ENCODE measurements around the gene STRIP1.

The STRIP1 gene, protein sequence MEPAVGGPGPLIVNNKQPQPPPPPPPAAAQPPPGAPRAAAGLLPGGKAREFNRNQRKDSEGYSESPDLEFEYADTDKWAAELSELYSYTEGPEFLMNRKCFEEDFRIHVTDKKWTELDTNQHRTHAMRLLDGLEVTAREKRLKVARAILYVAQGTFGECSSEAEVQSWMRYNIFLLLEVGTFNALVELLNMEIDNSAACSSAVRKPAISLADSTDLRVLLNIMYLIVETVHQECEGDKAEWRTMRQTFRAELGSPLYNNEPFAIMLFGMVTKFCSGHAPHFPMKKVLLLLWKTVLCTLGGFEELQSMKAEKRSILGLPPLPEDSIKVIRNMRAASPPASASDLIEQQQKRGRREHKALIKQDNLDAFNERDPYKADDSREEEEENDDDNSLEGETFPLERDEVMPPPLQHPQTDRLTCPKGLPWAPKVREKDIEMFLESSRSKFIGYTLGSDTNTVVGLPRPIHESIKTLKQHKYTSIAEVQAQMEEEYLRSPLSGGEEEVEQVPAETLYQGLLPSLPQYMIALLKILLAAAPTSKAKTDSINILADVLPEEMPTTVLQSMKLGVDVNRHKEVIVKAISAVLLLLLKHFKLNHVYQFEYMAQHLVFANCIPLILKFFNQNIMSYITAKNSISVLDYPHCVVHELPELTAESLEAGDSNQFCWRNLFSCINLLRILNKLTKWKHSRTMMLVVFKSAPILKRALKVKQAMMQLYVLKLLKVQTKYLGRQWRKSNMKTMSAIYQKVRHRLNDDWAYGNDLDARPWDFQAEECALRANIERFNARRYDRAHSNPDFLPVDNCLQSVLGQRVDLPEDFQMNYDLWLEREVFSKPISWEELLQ

DNA sequence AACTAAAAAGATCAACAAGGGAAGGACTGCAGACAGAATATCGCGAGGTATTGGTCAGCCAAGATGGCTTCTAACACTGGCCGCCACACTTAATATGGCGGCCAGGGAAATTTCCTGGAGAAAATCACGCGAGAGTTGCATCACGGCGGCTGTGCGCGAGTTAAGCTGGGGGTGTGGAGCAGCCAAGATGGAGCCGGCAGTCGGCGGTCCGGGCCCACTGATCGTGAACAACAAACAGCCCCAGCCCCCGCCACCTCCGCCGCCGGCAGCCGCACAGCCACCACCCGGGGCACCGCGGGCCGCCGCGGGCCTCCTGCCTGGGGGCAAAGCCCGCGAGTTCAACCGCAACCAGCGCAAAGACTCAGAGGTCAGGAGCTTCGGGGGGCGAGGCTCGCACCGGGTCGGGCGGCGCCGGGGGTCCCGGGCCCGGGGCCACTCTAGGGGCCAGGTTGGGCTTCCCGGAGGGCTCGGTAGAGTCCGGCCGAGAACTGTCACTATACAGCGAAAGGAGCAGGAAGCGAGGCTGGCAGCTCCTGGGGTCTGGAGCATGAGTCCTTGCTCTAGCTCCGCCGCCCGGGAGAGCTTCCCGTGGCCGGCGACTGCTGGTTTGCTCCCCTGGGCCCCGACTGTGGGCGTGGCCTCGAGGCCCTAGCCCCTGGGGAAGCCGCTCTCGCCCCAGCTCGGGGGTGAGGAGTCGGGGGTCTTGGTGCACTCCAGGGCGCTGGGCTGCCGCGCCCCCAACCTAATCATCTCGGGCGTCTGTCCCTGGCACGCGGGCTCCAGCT, at the start of gene STRIP1:
Gene STRIP1, plus strand, starts transcription at position 174 of the 785 bp plus-strand sequence. Its CDS starts 14 bp downstream, at position 188.
- DNase-seq (ENCODE audit: low read depth) = peak; percentile 85

DNA sequence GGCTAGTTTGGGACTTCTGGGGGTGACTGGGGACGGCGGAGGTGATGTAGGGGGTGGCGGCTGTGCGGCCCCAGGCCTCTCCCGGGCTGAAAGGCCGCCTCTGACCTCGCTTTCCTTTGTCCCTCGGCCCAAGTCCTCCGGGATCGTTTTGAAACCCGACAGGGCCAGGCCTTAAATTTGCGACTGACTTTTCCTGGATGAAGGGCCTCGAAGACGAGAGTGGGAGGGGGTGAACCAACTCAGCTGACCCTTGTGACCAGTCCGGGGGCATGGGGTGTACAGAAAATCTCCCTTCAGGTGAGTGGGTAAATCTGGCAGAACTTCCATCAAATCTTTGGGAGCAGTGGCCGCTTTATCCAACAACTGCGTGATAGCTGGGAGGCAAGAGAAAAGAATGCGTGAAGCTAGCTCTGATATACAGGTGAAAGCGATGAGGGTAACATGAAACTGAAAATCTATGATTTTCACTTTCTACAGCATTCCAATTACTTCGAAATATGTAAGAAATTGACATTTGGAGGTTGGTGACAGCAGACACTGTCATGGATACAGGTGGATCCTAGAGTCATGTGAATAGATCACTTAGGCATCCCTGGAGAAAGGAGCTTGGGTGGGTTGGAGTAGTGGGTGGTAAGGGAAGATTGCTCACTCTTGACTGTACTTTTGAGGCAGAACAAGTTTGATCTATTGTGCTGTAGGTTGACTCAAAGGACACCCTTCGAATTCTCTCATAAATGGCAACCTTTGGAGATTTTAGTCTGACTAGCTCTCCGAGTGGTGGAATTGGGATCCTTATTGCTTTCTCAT, 49.0 kb upstream of the STRIP1 start:
- no peak for DNase-seq (ENCODE audit: low read depth)

DNA sequence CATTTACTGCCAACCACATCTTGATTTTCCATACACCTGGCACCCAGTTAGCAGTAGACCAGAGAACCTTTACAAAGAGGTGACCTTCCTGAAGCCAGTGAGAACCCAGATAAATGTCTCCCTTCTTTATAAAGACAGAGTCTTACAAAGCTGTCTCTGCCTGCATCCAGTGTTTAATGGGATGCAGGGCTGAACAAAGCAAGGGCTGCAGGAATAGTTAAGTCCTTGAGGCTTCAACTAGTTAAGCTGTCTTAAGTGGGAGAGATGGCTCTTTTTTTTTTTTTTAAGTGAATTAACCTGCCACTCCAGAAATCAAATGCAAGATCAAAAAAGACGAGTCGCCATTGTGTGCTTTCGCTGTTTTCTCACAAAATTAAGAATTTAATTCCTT, 48.4 kb upstream of the STRIP1 start:
- DNase-seq (ENCODE audit: low read depth) = no peak

DNA sequence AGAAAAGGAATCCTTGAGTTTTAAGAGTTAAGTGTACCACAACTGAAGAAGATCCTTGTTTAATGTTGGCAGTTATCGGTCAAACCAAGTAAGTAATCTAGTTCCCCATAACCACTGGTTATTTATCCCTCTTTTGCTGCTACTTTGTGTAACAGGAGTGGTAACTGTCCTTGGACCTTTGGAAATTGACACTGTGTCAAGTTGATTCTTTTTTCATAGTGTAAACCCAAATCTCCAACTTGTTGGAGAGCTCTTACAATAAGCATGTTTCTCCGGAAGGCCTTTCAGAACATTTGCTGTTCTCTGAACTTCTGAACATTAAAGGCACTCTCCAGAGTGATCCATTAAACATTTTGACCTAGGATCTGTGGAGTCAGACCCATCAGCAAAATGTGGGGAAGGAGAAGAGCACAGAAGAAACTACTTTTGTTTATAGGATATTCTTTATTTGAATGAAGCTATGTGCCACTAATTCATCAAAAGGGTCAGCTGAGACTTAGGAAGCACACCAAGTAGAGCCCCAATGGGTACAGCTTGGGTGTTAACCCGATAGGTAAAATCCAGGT, 46.0 kb upstream of the STRIP1 start:
- no peak for DNase-seq (ENCODE audit: low read depth)

DNA sequence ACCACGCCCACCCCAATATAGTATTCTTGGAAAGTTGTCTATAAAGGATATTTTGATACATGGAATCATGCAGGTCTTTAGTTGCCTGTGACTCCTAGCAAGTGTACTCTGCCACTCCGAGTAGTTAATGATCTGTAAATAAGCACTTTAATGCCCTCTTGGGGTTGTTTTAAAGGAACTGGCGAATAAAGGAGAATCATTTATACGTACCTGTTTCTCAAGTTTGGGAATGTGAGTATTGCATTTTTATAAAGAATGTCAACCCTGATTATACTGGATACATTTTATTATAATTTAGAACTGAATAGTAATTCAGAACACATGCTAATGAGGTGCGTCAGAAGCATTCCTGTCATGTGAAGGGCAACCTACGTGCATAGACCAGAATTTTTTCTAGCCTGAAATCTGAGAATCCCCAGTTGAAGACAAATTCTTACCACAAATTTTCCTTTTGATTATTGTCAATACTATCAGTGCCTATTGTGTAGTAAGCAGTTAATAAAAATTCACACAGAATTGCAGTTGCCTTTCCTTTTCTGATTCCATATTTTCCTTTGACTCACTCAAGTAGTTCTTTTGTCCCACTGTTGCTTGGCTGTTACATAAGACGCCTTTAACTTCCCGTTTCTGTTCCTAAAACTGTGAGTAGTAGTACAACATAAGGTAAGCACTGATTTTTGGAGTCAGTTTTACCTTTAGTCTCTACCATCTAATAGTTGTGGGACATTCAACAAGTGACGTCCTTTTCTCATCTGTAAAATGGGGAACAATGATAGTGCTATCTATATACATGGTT, 44.7 kb upstream of the STRIP1 start:
- DNase-seq (ENCODE audit: low read depth) = no peak

DNA sequence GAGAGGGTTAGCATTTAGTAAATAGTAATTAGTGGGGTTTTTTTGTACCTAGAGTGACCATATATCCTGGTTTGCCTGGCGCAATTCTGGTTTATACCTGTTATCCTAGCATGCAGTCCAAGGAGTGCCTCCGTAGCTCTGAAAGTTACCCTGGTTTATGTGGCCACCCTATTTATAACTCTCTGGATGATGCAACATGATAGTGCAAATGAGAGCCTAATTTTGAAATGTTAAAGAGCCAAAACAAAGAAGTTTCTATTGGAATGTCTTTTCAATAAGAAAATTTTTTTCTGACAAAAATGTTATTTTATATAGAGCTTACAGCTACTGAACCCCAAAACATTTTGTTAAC, 44.1 kb upstream of the STRIP1 start:
- no peak for DNase-seq (ENCODE audit: low read depth)

DNA sequence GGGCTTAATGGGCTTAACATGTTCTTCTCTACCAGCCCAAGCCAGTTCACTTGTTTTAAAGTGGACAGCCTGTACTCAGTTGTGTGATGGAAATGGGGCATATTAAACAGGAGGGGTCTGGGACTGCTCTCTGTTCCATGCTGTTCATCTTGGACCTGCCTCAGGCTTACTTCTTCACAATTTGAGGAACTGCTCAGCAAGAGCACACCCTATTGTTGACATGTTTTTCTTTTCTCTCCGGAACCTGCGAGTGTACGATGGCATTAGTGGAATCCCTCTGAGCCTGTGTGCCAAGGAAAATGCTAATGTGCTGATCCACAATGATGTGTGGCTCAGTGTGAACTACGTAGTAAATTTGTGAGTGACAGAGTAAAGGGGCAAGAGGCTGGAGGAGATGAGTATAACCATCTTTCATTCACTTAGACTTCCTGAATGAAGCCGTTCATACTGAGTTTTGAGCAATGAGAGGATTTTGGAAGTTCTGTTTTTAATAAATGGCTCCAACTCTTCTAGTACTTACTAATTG, 43.0 kb upstream of the STRIP1 start:
- no peak for DNase-seq (ENCODE audit: low read depth)

DNA sequence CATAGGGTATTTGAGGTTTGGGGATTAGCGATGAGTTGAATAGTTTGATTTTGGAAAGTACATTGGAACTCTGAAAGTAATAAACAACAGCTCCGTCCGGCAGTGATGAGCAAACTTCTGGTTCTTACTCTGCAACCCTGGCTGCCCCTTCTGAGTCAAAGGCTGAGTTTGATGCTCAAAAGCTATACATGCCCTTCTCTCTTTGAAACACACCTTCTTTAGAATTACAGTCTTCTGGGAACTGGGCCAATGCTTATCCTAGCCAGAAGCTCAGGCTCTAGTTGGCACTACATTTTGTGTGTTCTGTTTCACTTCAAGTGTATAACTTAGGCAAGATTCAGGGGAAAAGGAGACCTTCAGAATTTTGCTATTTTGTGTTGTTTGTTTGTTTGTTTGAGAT, 40.5 kb upstream of the STRIP1 start:
- DNase-seq (ENCODE audit: low read depth) = no peak

DNA sequence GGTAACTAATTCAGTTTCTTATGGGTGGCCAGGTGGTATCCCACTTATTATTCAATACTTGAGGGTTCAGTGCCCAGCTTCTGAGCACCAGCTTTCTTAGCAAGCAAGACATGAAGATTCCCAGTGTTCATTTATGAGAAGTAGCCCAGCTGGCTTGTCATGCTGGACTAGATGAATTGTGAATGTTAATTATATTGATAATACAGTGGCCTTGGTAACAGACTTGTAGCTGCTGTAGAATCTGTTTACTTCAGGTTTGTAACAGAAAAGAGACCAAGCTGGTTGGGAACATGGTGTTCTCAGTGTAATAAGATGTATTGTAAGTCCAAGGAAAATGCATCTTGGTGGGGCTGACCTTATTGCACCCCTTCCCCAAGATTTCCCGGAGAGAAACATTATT, 39.8 kb upstream of the STRIP1 start:
- DNase-seq (ENCODE audit: low read depth) = no peak

DNA sequence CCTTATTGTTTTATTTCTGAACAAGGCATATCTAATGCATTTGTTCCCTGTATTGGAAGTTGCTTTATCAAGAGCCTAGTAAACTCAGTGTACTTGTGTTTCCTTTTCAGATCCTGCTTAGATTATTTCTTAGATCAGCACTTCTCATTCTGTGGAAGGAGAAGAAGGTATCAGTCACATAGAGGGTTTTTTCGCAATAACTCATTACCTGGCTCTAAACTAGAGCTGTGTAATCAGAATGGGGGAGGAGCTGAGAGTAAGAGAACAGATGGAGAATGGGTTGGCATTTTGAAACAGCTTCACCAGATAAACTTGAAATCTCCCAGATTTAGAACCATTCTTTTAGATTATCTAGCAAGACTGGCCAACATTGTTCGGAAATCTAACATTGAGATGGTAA, 38.9 kb upstream of the STRIP1 start:
- DNase-seq (ENCODE audit: low read depth) = no peak

DNA sequence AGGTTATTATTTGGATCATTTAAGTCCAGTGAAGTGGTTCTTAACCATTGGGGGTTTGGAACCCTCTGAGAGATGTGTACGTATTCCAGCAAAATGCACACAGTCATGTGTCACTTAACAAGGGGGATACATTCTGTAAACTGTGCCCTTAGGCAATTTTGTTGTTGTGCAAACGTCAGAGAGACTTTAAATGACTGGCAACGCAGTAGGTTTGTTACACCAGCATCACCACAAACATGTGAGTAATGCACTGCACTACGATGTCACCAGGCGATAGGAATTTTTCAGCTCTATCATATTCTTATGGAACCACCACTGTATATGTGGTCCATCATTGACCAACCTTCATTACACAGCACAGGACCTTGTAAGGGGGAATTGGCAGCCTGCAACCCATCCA, 37.9 kb upstream of the STRIP1 start:
- no peak for DNase-seq (ENCODE audit: low read depth)

DNA sequence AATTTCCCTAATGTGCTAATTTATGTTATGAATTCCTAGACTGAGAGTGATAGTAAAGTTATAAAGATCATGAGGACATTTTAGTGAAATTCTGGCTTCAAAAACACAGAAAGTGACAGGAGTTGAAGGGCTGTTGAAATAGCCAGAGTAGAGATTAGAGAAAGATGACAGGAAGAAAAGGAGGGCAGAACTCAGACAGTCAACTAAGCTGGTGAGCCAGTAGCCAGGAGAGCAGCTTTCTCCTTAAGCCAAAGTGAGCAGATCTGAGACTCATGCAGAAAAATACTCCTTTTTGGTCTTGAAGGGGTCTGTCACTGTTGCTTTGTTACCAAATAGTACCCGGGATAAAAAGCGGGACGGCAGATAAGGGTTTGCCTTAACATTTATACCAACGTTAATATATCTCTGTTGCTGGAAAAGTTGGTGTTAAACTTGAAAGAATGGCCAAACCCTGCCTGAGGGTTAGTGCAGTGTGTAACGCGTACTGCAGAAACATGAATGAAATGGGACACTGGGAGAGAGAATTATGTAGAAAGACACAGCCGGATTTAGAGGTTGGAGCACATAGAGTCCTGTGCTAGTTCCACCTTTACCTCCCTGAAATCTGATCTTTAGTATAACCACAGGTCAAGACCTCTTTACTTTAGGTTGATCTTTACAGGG, 37.1 kb upstream of the STRIP1 start:
- DNase-seq (ENCODE audit: low read depth) = no peak

DNA sequence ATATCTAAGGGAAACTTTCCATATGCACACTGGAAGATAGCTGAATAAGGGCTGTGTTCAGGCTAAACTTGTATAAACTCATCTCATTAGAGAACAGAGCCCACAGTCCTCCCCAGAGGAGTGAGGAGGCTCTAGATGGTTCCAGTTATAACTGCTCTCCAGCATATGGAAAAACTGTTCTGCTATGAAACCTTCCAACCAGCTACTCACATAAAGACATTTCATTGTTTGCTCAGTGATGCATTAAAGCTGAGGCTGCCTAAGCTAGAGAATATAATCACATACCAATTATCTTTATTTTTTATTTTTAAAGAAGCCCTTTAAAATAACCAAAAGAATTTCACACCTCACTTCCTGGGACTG, 36.6 kb upstream of the STRIP1 start:
- DNase-seq (ENCODE audit: low read depth) = no peak

DNA sequence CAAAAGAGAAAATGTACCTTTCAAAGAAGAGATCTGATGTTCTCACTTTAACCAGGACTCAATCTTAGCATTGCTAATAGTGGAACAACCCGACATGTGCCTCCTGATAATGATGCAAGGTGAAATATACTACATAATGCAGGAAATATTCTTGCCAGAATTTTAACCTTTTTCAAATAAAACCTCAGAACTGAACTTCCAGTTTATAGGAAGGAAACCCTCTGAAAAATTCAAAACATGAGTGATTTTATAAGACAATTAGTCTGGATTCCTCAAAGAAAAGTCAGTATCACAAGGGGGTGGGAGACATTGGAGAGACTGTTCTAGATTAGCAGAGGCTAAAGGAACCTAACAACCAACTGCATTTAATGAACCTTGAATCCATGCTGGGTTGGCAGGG, 31.7 kb upstream of the STRIP1 start:
- no peak for DNase-seq (ENCODE audit: low read depth)

DNA sequence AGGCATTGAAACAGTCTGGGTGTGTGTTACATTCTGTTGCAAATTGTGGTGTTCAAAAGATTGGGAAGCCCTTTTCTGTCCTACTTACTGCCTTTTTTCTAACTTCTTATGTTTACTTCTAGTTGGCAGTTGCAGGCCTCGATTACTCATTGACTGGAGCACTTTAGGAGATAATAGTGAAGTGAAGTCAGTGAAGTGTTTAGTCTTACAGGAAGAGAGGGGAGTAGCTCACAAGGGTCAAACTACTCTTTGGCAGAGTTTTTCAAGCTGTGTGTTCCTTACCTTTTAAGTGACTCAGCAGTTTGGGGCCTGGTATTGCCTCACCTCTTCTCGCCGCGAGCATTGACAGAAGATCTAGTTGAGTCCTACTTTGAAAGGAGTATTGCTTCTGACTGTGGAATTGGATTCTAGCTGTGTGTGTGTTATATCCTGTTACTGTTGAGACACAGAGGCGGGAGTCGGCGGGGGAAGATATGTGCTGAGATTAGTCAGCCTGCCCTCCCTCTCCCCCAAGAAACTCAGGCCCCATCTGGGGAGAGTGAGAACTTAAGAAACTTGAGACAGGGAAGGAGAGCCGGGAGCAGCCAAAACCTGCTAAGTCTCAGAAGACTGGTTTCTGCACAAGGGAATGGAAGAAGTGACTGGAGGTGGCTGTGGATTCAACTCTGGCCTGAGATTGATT, 30.5 kb upstream of the STRIP1 start:
- DNase-seq (ENCODE audit: low read depth) = peak; percentile 29

DNA sequence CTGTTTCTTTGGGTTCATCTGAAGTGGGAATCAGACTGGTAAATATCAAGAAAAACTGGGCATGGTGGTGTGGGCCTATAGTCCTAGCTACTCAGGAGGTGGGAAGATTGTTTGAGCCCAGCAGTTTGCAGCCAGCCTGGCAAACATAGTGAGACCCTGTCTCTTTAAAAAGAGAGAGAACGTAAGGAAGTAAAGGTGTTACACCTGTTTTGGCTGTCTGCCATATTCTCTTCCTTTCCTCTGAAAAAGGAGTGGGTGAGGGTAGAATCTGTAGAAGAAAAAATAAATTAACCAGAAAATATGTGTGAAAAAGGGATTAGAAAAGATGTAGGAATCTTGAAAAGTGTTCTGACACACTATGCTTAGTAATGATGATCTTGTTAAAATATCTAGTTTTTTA, 29.8 kb upstream of the STRIP1 start:
- no peak for DNase-seq (ENCODE audit: low read depth)

DNA sequence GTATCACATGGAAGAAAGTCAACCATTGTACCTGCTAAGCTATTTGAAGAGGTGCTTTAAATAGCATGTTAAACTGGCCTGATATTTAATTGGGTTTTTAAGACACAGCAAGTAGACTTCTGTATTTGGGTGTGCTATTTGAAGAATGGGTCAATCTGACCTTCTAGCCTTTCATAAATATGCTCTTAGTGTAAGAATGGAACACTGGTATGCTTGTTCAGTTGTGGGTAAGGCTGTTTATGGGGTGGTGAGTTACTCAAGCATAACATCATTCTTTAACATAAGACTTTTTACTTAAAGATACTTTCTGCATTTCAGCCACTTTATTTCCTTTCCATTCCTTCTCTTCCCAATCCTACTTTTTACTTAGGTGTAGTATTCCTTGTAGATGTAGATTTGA, 28.5 kb upstream of the STRIP1 start:
- DNase-seq (ENCODE audit: low read depth) = no peak

DNA sequence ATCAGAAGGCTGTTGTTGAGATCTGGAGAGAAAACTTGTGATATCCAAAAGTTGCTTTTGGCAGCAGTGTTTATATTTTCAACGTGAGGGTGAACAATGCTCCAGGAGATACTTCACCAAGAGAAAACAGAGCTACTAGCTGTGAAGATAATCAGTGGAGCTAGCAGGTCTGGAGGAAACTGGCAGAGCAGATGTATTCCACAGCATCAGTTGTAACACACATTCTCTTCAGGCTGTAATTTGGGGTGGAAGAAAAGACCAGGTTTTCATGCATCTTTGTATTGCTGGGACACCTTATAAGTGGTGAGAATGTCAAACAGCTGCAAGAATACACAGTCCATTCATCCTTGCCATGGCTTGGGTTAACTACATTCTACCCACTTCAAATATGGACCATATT, 27.9 kb upstream of the STRIP1 start:
- no peak for DNase-seq (ENCODE audit: low read depth)
